Hepatocyte (in vitro differentiated cells): ENCODE measurements around the gene PDE11A. TPM values are rescaled to one million over a fixed set of nuclear protein-coding genes. Genes with fewer than 3 reads are reported as not detected.

Experiments
- DNase-seq: peaks from one replicate; pipeline ENCODE4 v3.0.0-alpha.2; 2016; ENCODE audit warnings: low spot score
- H2AFZ ChIP-seq: fragments of 200-600 bp; sonication (generic); 2 replicates; pipeline ENCODE4 v1.6.0; 2016; ENCODE audit warnings: antibody characterized with exemption, mild to moderate bottlenecking
- H3K27ac ChIP-seq: fragments of 200-600 bp; sonication (generic); 2 replicates; pipeline ENCODE4 v1.5.1; 2016; ENCODE audit warnings: mild to moderate bottlenecking
- H3K27me3 ChIP-seq: fragments of 200-600 bp; sonication (generic); 2 replicates; pipeline ENCODE4 v1.6.1; 2016
- H3K36me3 ChIP-seq: fragments of 200-600 bp; sonication (generic); replicated peaks from 2 replicates; pipeline ENCODE4 v1.5.1; 2016; ENCODE audit warnings: low read depth; ENCODE audit not compliant: insufficient read depth
- H3K4me1 ChIP-seq: fragments of 200-600 bp; sonication (generic); 2 replicates; pipeline ENCODE4 v1.5.1; 2016; ENCODE audit warnings: mild to moderate bottlenecking, moderate library complexity; ENCODE audit not compliant: insufficient read depth
- H3K4me2 ChIP-seq: fragments of 200-600 bp; sonication (generic); 2 replicates; pipeline ENCODE4 v1.6.0; 2016
- H3K4me3 ChIP-seq: fragments of 200-600 bp; sonication (generic); 2 replicates; pipeline ENCODE4 v1.5.1; 2016; ENCODE audit warnings: mild to moderate bottlenecking
- H3K79me2 ChIP-seq: fragments of 200-600 bp; sonication (generic); 2 replicates; pipeline ENCODE4 v1.6.0; 2017; ENCODE audit warnings: mild to moderate bottlenecking
- H3K9me2 ChIP-seq: fragments of 200-600 bp; sonication (generic); replicated peaks from 2 replicates; pipeline ENCODE4 v1.6.0; 2017; ENCODE audit warnings: mild to moderate bottlenecking; ENCODE audit not compliant: insufficient read depth
- H3K9me3 ChIP-seq: fragments of 200-600 bp; sonication (generic); 2 replicates; pipeline ENCODE4 v1.5.1; 2016; ENCODE audit warnings: low read depth, mild to moderate bottlenecking
- H4K20me1 ChIP-seq: fragments of 200-600 bp; sonication (generic); 2 replicates; pipeline ENCODE4 v1.6.0; 2016; ENCODE audit warnings: mild to moderate bottlenecking; ENCODE audit not compliant: insufficient read depth, poor library complexity, severe bottlenecking
- CTCF ChIP-seq: fragments of 200-600 bp; sonication (generic); IDR thresholded peaks from 2 replicates; pipeline ENCODE4 v1.5.1; 2016; ENCODE audit warnings: antibody characterized with exemption, mild to moderate bottlenecking; ENCODE audit not compliant: poor library complexity
- EZH2 ChIP-seq: fragments of 200-600 bp; sonication (generic); IDR thresholded peaks from 2 replicates; pipeline ENCODE4 v1.6.1; 2016; ENCODE audit warnings: antibody characterized with exemption, mild to moderate bottlenecking, borderline replicate concordance
- EZH2phosphoT487 ChIP-seq: fragments of 200-600 bp; sonication (generic); IDR thresholded peaks from one replicate; pipeline ENCODE4 v1.6.1; 2018; ENCODE audit warnings: antibody characterized with exemption, mild to moderate bottlenecking, low read depth, moderate library complexity; ENCODE audit not compliant: unreplicated experiment, severe bottlenecking
- WGBS: methylation state at CpG from one replicate; pipeline ENCODE4 v1.1.6; 2016; ENCODE audit warnings: low lambda C conversion rate; ENCODE audit errors: missing lambda C conversion rate; 5-methylcytosine and 5-hydroxymethylcytosine counted together
- polyA plus RNA-seq: library from polyadenylated mRNA; unstranded; fragments of >200 nt; fragmentation: Nextera tagmentation; extraction: Ambion mirVana; gene quantifications from 2 replicates; pipeline ENCODE4 v1.2.1, GENCODE V29; 2016
- total RNA-seq: library from RNA; depleted of rRNA; stranded (reverse); fragments of >200 nt; gene quantifications from 2 replicates; pipeline ENCODE4 v1.2.3, GENCODE V29; 2014

Gene PDE11A
- total and polyA plus RNA-seq, 2 experiments from 2014 or later, result 0.71 to 1.9 TPM

- no peaks in the 10 kb centered on the region for H3K9me2 ChIP-seq
- H3K9me3 ChIP-seq, result no peaks in the 10 kb centered on the region
- no peak for DNase-seq
- no peaks in the 10 kb centered on the region for H3K36me3 ChIP-seq
- no peaks in the 10 kb centered on the region for H3K79me2 ChIP-seq
- no peak overlapping the region for H3K27ac ChIP-seq
- H4K20me1 ChIP-seq, result no peaks in the 10 kb centered on the region
- H3K4me2 ChIP-seq, result no peak overlapping the region
- TF ChIP-seq EZH2phosphoT487 (no peak), EZH2 (no peak), CTCF (no peak)
- H3K4me1 ChIP-seq, result no peaks in the 10 kb centered on the region
- no peaks in the 10 kb centered on the region for H3K27me3 ChIP-seq
- 66% methylated on average over 3 of the region's 3 CpGs for WGBS
- no peak overlapping the region for H2AFZ ChIP-seq
- no peak overlapping the region for H3K4me3 ChIP-seq
Measured at GRCh38 chr2:177714704-177715103, 357.9 kb downstream of the PDE11A start.

- Histone ChIP-seq H3K79me2 (no peaks in the 10 kb centered on the region), H3K27me3 (no peaks in the 10 kb centered on the region), H3K9me2 (no peaks in the 10 kb centered on the region), H3K4me2 (no peak overlapping the region), H3K4me3 (no peak overlapping the region), H3K9me3 (no peaks in the 10 kb centered on the region), H3K4me1 (no peaks in the 10 kb centered on the region), H2AFZ (no peak overlapping the region), H3K27ac (no peak overlapping the region), H3K36me3 (no peaks in the 10 kb centered on the region), H4K20me1 (no peaks in the 10 kb centered on the region)
- WGBS, result 46% methylated on average over 1 of the region's 1 CpG
- no peak for DNase-seq
- TF ChIP-seq EZH2phosphoT487 (no peak), CTCF (no peak), EZH2 (no peak)
Measured at GRCh38 chr2:177712462-177712861, 360.1 kb downstream of the PDE11A start.

GRCh38 chr2:177711483-177712265 is 360.9 kb downstream of the PDE11A start:
- H3K4me1 ChIP-seq, result no peaks in the 10 kb centered on the region

More at GRCh38 chr2:177711483-177712265, 360.9 kb downstream of the PDE11A start:
- WGBS, result 82% methylated on average over 9 of the region's 9 CpGs
- no peak for DNase-seq
- no peaks in the 10 kb centered on the region for H3K27me3 ChIP-seq
- H3K4me2 ChIP-seq, result no peak overlapping the region
- TF ChIP-seq EZH2, result no peak
- TF ChIP-seq EZH2phosphoT487, result no peak
- no peak for TF ChIP-seq CTCF
- no peak overlapping the region for H3K4me3 ChIP-seq
- H3K27ac ChIP-seq, result no peak overlapping the region
- H3K36me3 ChIP-seq, result no peaks in the 10 kb centered on the region
- H3K9me2 ChIP-seq, result no peaks in the 10 kb centered on the region
- no peaks in the 10 kb centered on the region for H4K20me1 ChIP-seq
- no peak overlapping the region for H2AFZ ChIP-seq
- no peaks in the 10 kb centered on the region for H3K79me2 ChIP-seq
- H3K9me3 ChIP-seq, result no peaks in the 10 kb centered on the region
